Measurements from ENCODE around the gene SLC25A51.

SLC25A51 gene

GRCh38 chr9:37951671-37952449 is 47.9 kb upstream of the SLC25A51 start:
- no peaks in the 10 kb centered on the region for H4K20me1 ChIP-seq (ENCODE audit: insufficient read depth, low read length, poor library complexity, severe bottlenecking)
- H3K9me2 ChIP-seq (replicated peaks; ENCODE audit: low read depth, low read length): no peaks in the 10 kb centered on the region
- H3K4me1 ChIP-seq (ENCODE audit: insufficient read depth, low read length, poor library complexity, severe bottlenecking): no peaks in the 10 kb centered on the region
- H3F3A ChIP-seq (ENCODE audit: low read depth): no peaks in the 10 kb centered on the region
- no peak overlapping the region for H3K4me2 ChIP-seq (ENCODE audit: low read depth, low read length, poor library complexity, severe bottlenecking)
- no peak overlapping the region for H2AFZ ChIP-seq (ENCODE audit: low read length)
- no peak overlapping the region for H3K9ac ChIP-seq (ENCODE audit: low read depth, low read length, poor library complexity, severe bottlenecking)
- no peaks in the 10 kb centered on the region for H3K36me3 ChIP-seq (ENCODE audit: insufficient read depth, low read length)
- no peak for TF ChIP-seq CTCF (conservative IDR thresholded peaks at IDR 0.05; ENCODE audit: low read length)
- no peak for TF ChIP-seq EZH2phosphoT487 (IDR thresholded peaks at IDR 0.05; ENCODE audit: borderline replicate concordance)
- no peaks in the 10 kb centered on the region for H3K9me3 ChIP-seq (ENCODE audit: insufficient read depth, low read depth, low read length)
- no peaks in the 10 kb centered on the region for H3K27me3 ChIP-seq (ENCODE audit: insufficient read depth, low read length, poor library complexity, severe bottlenecking)
- no peak overlapping the region for H3K4me3 ChIP-seq (ENCODE audit: low read length, poor library complexity, severe bottlenecking)
- no peaks in the 10 kb centered on the region for H3K79me2 ChIP-seq (ENCODE audit: insufficient read depth, low read length)

- no peaks in the 10 kb centered on the region for H3K36me3 ChIP-seq (ENCODE audit: insufficient read depth, low read length)
- H3K9me3 ChIP-seq (ENCODE audit: insufficient read depth, low read depth, low read length): no peaks in the 10 kb centered on the region
- no peaks in the 10 kb centered on the region for H3K4me1 ChIP-seq (ENCODE audit: insufficient read depth, low read length, poor library complexity, severe bottlenecking)
- no peaks in the 10 kb centered on the region for H3K79me2 ChIP-seq (ENCODE audit: insufficient read depth, low read length)
- no peaks in the 10 kb centered on the region for H3K27me3 ChIP-seq (ENCODE audit: insufficient read depth, low read length, poor library complexity, severe bottlenecking)
- H3K9me2 ChIP-seq (replicated peaks; ENCODE audit: low read depth, low read length): no peaks in the 10 kb centered on the region
- H3K9ac ChIP-seq (ENCODE audit: low read depth, low read length, poor library complexity, severe bottlenecking): no peak overlapping the region
- no peak overlapping the region for H3K4me3 ChIP-seq (ENCODE audit: low read length, poor library complexity, severe bottlenecking)
- no peaks in the 10 kb centered on the region for H3F3A ChIP-seq (ENCODE audit: low read depth)
- TF ChIP-seq EZH2phosphoT487 (IDR thresholded peaks at IDR 0.05; ENCODE audit: borderline replicate concordance) (no peak), CTCF (conservative IDR thresholded peaks at IDR 0.05; ENCODE audit: low read length) (no peak)
- no peak overlapping the region for H2AFZ ChIP-seq (ENCODE audit: low read length)
- no peak overlapping the region for H3K4me2 ChIP-seq (ENCODE audit: low read depth, low read length, poor library complexity, severe bottlenecking)
- H4K20me1 ChIP-seq (ENCODE audit: insufficient read depth, low read length, poor library complexity, severe bottlenecking): no peaks in the 10 kb centered on the region
Measured at GRCh38 chr9:37950561-37950960, 46.6 kb upstream of the SLC25A51 start.

DNA sequence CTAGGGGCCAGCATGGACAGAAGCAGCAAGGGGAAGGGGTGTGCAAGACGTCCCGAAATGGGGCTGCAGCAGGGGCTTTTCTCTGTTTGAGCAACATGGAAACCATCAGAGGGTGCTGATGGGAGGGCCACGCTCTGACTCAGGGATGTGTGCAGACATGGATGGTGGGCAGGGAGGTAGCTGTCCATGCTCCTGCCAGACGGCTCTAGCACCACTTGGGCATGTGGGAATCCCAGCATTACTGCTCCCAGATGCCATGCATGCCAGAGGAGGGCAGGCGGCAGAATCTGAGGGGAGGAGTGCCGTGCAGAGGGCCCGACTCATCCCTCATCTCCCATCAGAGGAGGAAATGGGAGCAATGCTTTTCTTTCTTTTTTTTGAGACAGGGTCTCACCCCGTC is 45.6 kb upstream of the SLC25A51 start:
- no peak overlapping the region for H3K4me2 ChIP-seq (ENCODE audit: low read depth, low read length, poor library complexity, severe bottlenecking)
- no peak overlapping the region for H2AFZ ChIP-seq (ENCODE audit: low read length)
- no peaks in the 10 kb centered on the region for H3K36me3 ChIP-seq (ENCODE audit: insufficient read depth, low read length)

More for the DNA sequence above, 45.6 kb upstream of the SLC25A51 start:
- Histone ChIP-seq H3K4me3 (ENCODE audit: low read length, poor library complexity, severe bottlenecking) (no peak overlapping the region), H3K9me3 (ENCODE audit: insufficient read depth, low read depth, low read length) (no peaks in the 10 kb centered on the region), H3K27me3 (ENCODE audit: insufficient read depth, low read length, poor library complexity, severe bottlenecking) (no peaks in the 10 kb centered on the region), H3F3A (ENCODE audit: low read depth) (no peaks in the 10 kb centered on the region), H3K9ac (ENCODE audit: low read depth, low read length, poor library complexity, severe bottlenecking) (no peak overlapping the region), H3K79me2 (ENCODE audit: insufficient read depth, low read length) (no peaks in the 10 kb centered on the region), H3K9me2 (replicated peaks; ENCODE audit: low read depth, low read length) (no peaks in the 10 kb centered on the region), H3K4me1 (ENCODE audit: insufficient read depth, low read length, poor library complexity, severe bottlenecking) (no peaks in the 10 kb centered on the region), H4K20me1 (ENCODE audit: insufficient read depth, low read length, poor library complexity, severe bottlenecking) (no peaks in the 10 kb centered on the region)
- TF ChIP-seq EZH2phosphoT487 (IDR thresholded peaks at IDR 0.05; ENCODE audit: borderline replicate concordance): no peak
- no peak for TF ChIP-seq CTCF (conservative IDR thresholded peaks at IDR 0.05; ENCODE audit: low read length)

Measured in Loucy (cell line).